Ovary (tissue), 3 donors: ENCODE results near the gene HP1BP3.

Source experiments
- EP300 ChIP-seq: sonication (generic); formaldehyde crosslinking; IDR thresholded peaks from one replicate; pipeline ENCODE4 v1.6.1; 2017; ENCODE audit warnings: antibody characterized with exemption
- POLR2A ChIP-seq: fragments of 450-650 bp; IDR thresholded peaks from one replicate; pipeline ENCODE4 v1.6.1; 2017; ENCODE audit warnings: antibody characterized with exemption, mild to moderate bottlenecking, moderate library complexity
- TF ChIP-seq, protein P1 (sequence below), 3 donors: fragments of 450-650 bp in 2 of 3; fragments of 200-600 bp in 1 of 3; IDR thresholded peaks; one replicate each; pipeline versions ENCODE4 v1.5.1 to v1.8.0; 2016 to 2022; ENCODE audit warnings: antibody characterized with exemption in 3 of 3, mild to moderate bottlenecking in 1 of 3
- donor health status: DM: no; HTN: no; CAD: no.

DNA sequence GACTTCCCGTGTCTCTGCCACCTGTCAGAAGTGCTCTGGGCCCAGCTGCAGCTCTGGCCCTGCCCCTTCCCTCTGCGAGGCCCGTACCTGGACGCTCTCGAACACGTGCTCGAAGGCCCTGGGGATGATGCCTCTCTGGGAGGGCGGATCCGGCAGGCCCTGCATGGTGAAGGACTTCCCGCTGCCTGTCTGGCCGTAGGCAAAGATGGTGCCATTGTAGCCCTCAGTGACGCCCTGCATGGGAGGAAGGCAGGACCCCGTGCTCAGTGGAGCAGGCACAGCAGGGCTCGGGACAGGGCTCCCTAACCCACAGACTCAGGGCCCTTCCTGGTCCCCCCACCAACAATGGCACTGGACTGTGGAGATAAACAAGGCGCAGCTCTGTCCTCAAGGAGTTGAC lies 71.7 kb downstream of the HP1BP3 start:
- no peak for TF ChIP-seq EP300
- TF ChIP-seq, protein P1, sequence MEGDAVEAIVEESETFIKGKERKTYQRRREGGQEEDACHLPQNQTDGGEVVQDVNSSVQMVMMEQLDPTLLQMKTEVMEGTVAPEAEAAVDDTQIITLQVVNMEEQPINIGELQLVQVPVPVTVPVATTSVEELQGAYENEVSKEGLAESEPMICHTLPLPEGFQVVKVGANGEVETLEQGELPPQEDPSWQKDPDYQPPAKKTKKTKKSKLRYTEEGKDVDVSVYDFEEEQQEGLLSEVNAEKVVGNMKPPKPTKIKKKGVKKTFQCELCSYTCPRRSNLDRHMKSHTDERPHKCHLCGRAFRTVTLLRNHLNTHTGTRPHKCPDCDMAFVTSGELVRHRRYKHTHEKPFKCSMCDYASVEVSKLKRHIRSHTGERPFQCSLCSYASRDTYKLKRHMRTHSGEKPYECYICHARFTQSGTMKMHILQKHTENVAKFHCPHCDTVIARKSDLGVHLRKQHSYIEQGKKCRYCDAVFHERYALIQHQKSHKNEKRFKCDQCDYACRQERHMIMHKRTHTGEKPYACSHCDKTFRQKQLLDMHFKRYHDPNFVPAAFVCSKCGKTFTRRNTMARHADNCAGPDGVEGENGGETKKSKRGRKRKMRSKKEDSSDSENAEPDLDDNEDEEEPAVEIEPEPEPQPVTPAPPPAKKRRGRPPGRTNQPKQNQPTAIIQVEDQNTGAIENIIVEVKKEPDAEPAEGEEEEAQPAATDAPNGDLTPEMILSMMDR (IDR thresholded peaks at IDR 0.05), result no peak
- no peak for TF ChIP-seq POLR2A
